GM12878 (cell line): ENCODE measurements around the gene LPGAT1. TPM values are rescaled to one million over a fixed set of nuclear protein-coding genes. Genes with fewer than 3 reads are reported as not detected.

Experiments
- ATAC-seq: fragments of 200-7000 bp; cut with Tn5 transposase; 3 replicates; pipeline ENCODE4 v1.9.1; 2020; ENCODE audit warnings: mild to moderate bottlenecking, moderate library complexity
- BruUV-seq: library from RNA; stranded (reverse); fragments of 400-500 nt; replicated peaks from 2 replicates; lab custom pipeline; 2021; lab: Mats Ljungman, UMichigan
- CTCF ChIA-PET: fragments of 300-600 bp; sonication (Branson Sonifier 250); formaldehyde crosslinking; extraction: SDS; loops from one replicate; lab custom pipeline; 2021; ENCODE audit warnings: inconsistent platforms; lab: Yijun Ruan, JAX
- POLR2A ChIA-PET: fragments of 350-600 bp; formaldehyde crosslinking; extraction: SDS; loops from one replicate; lab custom pipeline; 2021; ENCODE audit warnings: inconsistent platforms; lab: Charles Lee
- RAD21 ChIA-PET: fragments of 300-600 bp; sonication (Branson Sonifier 250); formaldehyde crosslinking; loops from one replicate; lab custom pipeline; 2023; ENCODE audit warnings: antibody characterized with exemption; ENCODE audit not compliant: unreplicated experiment; lab: Charles Lee
- SMC1A ChIA-PET: fragments of 300-600 bp; sonication (Branson Sonifier 250); formaldehyde crosslinking; loops from one replicate; lab custom pipeline; 2023; ENCODE audit not compliant: unreplicated experiment, uncharacterized antibody; lab: Charles Lee
- DNase-seq: peaks from one replicate; pipeline ENCODE4 v3.0.0-alpha.2; 2011; ENCODE audit warnings: low read depth, low spot score
- FAIRE-seq: peaks from 3 replicates; lab custom pipeline; 2011; peaks lifted over from hg19 to GRCh38; lab: Jason Lieb, UNC
- H2AFZ ChIP-seq: 2 replicates; pipeline ENCODE4 v1.6.0; 2011; ENCODE audit warnings: low read depth, low read length, control low read depth; ENCODE audit not compliant: control insufficient read depth
- H3K27ac ChIP-seq: 2 replicates; pipeline ENCODE4 v1.5.1; 2011; ENCODE audit warnings: control low read depth; ENCODE audit not compliant: control insufficient read depth, insufficient read depth
- H3K27me3 ChIP-seq, 2 experiments: replicated peaks in 1 of 2; 2 replicates each; pipeline versions ENCODE4 v1.6.0 to v1.6.1; 2011; ENCODE audit warnings: low read length in 1 of 2; ENCODE audit not compliant: control insufficient read depth in 2 of 2, insufficient read depth in 2 of 2
- H3K36me3 ChIP-seq, 2 experiments: 2 replicates each; pipeline ENCODE4 v1.5.1; 2011; ENCODE audit warnings: low read length in 1 of 2; ENCODE audit not compliant: control insufficient read depth in 2 of 2, insufficient read depth in 2 of 2
- H3K4me1 ChIP-seq: 2 replicates; pipeline ENCODE4 v1.6.1; 2011; ENCODE audit warnings: mild to moderate bottlenecking, low read length, moderate library complexity, mixed read lengths; ENCODE audit not compliant: control insufficient read depth, insufficient read depth
- H3K4me2 ChIP-seq: 2 replicates; pipeline ENCODE4 v1.6.0; 2011; ENCODE audit warnings: control low read depth; ENCODE audit not compliant: control insufficient read depth, insufficient read depth
- H3K4me3 ChIP-seq: fragments of 200-600 bp; sonication (generic); 2 replicates; pipeline ENCODE4 v1.5.1; 2016
- H3K79me2 ChIP-seq: 2 replicates; pipeline ENCODE4 v1.6.0; 2011; ENCODE audit warnings: low read length; ENCODE audit not compliant: control insufficient read depth, insufficient read depth
- H3K9ac ChIP-seq: 2 replicates; pipeline ENCODE4 v1.8.0; 2011; ENCODE audit warnings: low read length, control low read depth, mixed read lengths; ENCODE audit not compliant: control insufficient read depth, insufficient read depth
- H3K9me3 ChIP-seq: replicated peaks from 3 replicates; pipeline ENCODE4 v1.5.1; 2011; ENCODE audit warnings: mild to moderate bottlenecking, low read length; ENCODE audit not compliant: control insufficient read depth, insufficient read depth
- H4K20me1 ChIP-seq: 2 replicates; pipeline ENCODE4 v1.6.0; 2011; ENCODE audit not compliant: control insufficient read depth, insufficient read depth
- EP300 ChIP-seq, 2 experiments: fragments of 150-350 bp in 1 of 2; IDR thresholded peaks; 2 replicates each; pipeline ENCODE4 v1.6.1; 2011 to 2012; ENCODE audit warnings: low read depth in 2 of 2, low read length in 2 of 2, borderline replicate concordance in 1 of 2, improper control_type of control experiment in 1 of 2, inconsistent platforms in 1 of 2; ENCODE audit not compliant: control insufficient read depth in 1 of 2
- KAT2A ChIP-seq: conservative IDR thresholded peaks from 2 replicates; pipeline ENCODE4 v1.6.1; 2011; ENCODE audit warnings: low read depth, low read length; ENCODE audit not compliant: control insufficient read depth
- NFYB ChIP-seq: IDR thresholded peaks from 2 replicates; pipeline ENCODE4 v1.6.1; 2011; ENCODE audit warnings: low read depth, mild to moderate bottlenecking, low read length, improper control_type of control experiment, moderate library complexity; ENCODE audit not compliant: insufficient read depth
- POLR2AphosphoS5 ChIP-seq: IDR thresholded peaks from 2 replicates; pipeline ENCODE4 v1.6.1; 2011; ENCODE audit warnings: mild to moderate bottlenecking, low read length, inconsistent platforms
- RBBP5 ChIP-seq: fragments of 200-600 bp; sonication (generic); conservative IDR thresholded peaks from 2 replicates; pipeline ENCODE4 v1.6.1; 2016
- TCF12 ChIP-seq: IDR thresholded peaks from 2 replicates; pipeline ENCODE4 v1.6.1; 2011; ENCODE audit warnings: low read depth, mild to moderate bottlenecking, low read length
- WGBS: methylation state at CpG from one replicate; pipeline ENCODE4 v1.1.6; 2016; ENCODE audit warnings: low lambda C conversion rate; ENCODE audit not compliant: insufficient replicate concordance, insufficient coverage; ENCODE audit errors: missing lambda C conversion rate; 5-methylcytosine and 5-hydroxymethylcytosine counted together
- in situ Hi-C: fragments of 300-500 bp; cut with MboI; formaldehyde crosslinking; loops from 9 replicates; pipeline ENCODE4 v1.14.3; 2018; ENCODE audit warnings: mixed read lengths
- intact Hi-C: fragments of 100-400 bp; cut with micrococcal nuclease; formaldehyde crosslinking; loops from one replicate; pipeline ENCODE4 v1.14.2; 2022; ENCODE audit not compliant: unreplicated experiment
- polyA plus RNA-seq, 11 experiments: library from polyadenylated mRNA; depleted of rRNA in 4 of 11; unstranded in 6 of 11; stranded (reverse) in 5 of 11; fragments of >200 nt; fragmentation: Nextera tagmentation in 4 of 11; fragmentation: Illumina TruSeq in 1 of 11; extraction: Ambion mirVana in 4 of 11; extraction: Trizol in 1 of 11; gene quantifications; 1 replicate in 1 of 11; 2 replicates in 10 of 11; pipeline versions ENCODE4 v1.2.1 to v1.2.3, GENCODE V29; 2011 to 2016; ENCODE audit warnings: inconsistent platforms in 2 of 11, missing spikeins in 2 of 11, low read depth in 1 of 11
- total RNA-seq, 4 experiments: library from RNA; depleted of rRNA in 3 of 4; stranded (reverse); fragments of >200 nt in 3 of 4; fragmentation: Illumina TruSeq in 1 of 4; extraction: Trizol in 1 of 4; gene quantifications; 2 replicates each; pipeline versions ENCODE4 v1.2.1 to v1.2.3, GENCODE V29; 2013 to 2021

Gene LPGAT1
- total and polyA plus RNA-seq, 10 of the 15 experiments (the other 5 are each of a cell fraction or from before 2014, with no cell fraction given): 5.8 to 40.6 (median 19.2) TPM

- no TSS peak for BruUV-seq
- Histone ChIP-seq H3K79me2 (no peaks in the 10 kb centered on the region), H2AFZ (no peak overlapping the region), H3K36me3 (no peaks in the 10 kb centered on the region), H3K27ac (no peak overlapping the region), H3K9me3 (no peaks in the 10 kb centered on the region), H3K4me3 (no peak overlapping the region), H3K9ac (no peak overlapping the region), H3K4me1 (no peaks in the 10 kb centered on the region), H3K27me3 (no peaks in the 10 kb centered on the region), H3K4me2 (no peak overlapping the region), H4K20me1 (no peaks in the 10 kb centered on the region)
- ATAC-seq (no peak), FAIRE-seq (no peak), DNase-seq (no peak)
- intact Hi-C loops (no loop called here), in situ Hi-C loops (no loop called here)
- ChIA-PET POLR2A (no interaction called here), RAD21 (no interaction called here), CTCF (interaction anchor here (1.4 kb wide), 1 partner anchor 30 kb away, joined by 4 read pairs; no protein-coding TSS in a partner anchor), SMC1A (interaction anchor here (0.6 to 2.7 kb wide), 4 partner anchors 10 to 74 kb away, joined by 3 to 10 read pairs (median 3); no protein-coding TSS in a partner anchor)
- no peak for TF ChIP-seq EP300 (IDR thresholded peaks at IDR 0.05; ENCODE audit: borderline replicate concordance in 1 of 2, control insufficient read depth in 1 of 2, low read depth in 2 of 2, low read length in 2 of 2)
- TF ChIP-seq NFYB: no peak
- TF ChIP-seq RBBP5: no peak
- TF ChIP-seq POLR2AphosphoS5: no peak
- no peak for TF ChIP-seq TCF12
- no peak for TF ChIP-seq KAT2A
- 73% methylated on average over 6 of the region's 6 CpGs for WGBS
Measured at GRCh38 chr1:211710566-211711314, 119.8 kb downstream of the LPGAT1 start.
